Endothelial cell (in vitro differentiated cells): ENCODE results near the gene IGDCC3. TPM values are rescaled to one million over a fixed set of nuclear protein-coding genes. Genes with fewer than 3 reads are reported as not detected.

Source experiments
- DNase-seq: peaks from one replicate; pipeline ENCODE4 v3.0.0; 2021; ENCODE audit warnings: low spot score
- H3K27ac Mint-ChIP-seq: one replicate; pipeline ENCODE4 v1.8.0; 2021; ENCODE audit warnings: mixed read lengths, inconsistent platforms; ENCODE audit not compliant: unreplicated experiment
- H3K27me3 Mint-ChIP-seq: one replicate; pipeline ENCODE4 v1.8.0; 2021; ENCODE audit warnings: mild to moderate bottlenecking, moderate library complexity, mixed read lengths, inconsistent platforms; ENCODE audit not compliant: unreplicated experiment
- H3K36me3 Mint-ChIP-seq: one replicate; pipeline ENCODE4 v1.8.0; 2021; ENCODE audit warnings: mild to moderate bottlenecking, low read depth, mixed read lengths, inconsistent platforms; ENCODE audit not compliant: unreplicated experiment
- H3K4me1 Mint-ChIP-seq: one replicate; pipeline ENCODE4 v1.8.0; 2021; ENCODE audit warnings: mild to moderate bottlenecking, mixed read lengths, inconsistent platforms; ENCODE audit not compliant: unreplicated experiment
- H3K4me3 Mint-ChIP-seq: one replicate; pipeline ENCODE4 v1.8.0; 2021; ENCODE audit warnings: mild to moderate bottlenecking, mixed read lengths, inconsistent platforms; ENCODE audit not compliant: unreplicated experiment
- H3K9me3 Mint-ChIP-seq: one replicate; pipeline ENCODE4 v1.8.0; 2021; ENCODE audit warnings: mixed read lengths, inconsistent platforms; ENCODE audit not compliant: unreplicated experiment
- CTCF ChIP-seq: fragments of 200-600 bp; sonication (generic); IDR thresholded peaks from one replicate; pipeline ENCODE4 v1.5.0; 2021; ENCODE audit warnings: antibody characterized with exemption; ENCODE audit not compliant: unreplicated experiment
- total RNA-seq: library from RNA; stranded (reverse); fragmentation: NEBNext Ultra II Directional; extraction: Animal tissue kit (Norgen Biotek cat#: 25700); gene quantifications from one replicate; pipeline ENCODE4 v1.2.1, GENCODE V29; 2021; ENCODE audit not compliant: unreplicated experiment

IGDCC3 gene
- total RNA-seq, 1 donor from 2014 or later, result 538 TPM

DNA sequence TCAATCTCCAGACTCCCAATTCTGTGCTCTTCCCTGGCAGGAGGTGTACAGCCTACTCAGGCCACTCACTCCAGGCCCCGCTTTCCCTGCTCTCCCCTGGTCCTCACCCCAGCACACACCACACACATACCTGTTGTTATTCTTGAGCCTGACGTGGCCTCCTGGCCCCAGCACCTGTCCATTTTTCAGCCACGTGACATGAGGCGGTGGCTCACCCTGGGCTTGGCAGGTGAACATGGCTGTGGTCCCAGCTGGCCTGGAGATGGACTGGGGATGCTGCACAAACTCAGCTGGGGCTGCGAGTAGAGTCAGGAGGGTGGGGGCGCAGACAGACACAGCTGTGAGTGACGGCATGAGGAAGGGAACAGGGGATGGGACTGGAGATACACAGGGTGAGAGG is 46.0 kb downstream of the IGDCC3 start:
- Mint-ChIP-seq H3K4me1 (peaks cover 35% of the 10 kb centered on the region), H3K9me3 (no peaks in the 10 kb centered on the region), H3K36me3 (peaks cover 47% of the 10 kb centered on the region), H3K27me3 (peaks cover 18% of the 10 kb centered on the region), H3K27ac (peak overlapping the region; percentile 36), H3K4me3 (peak overlapping the region; percentile 60)
- no peak for DNase-seq
- TF ChIP-seq CTCF, result no peak

DNA sequence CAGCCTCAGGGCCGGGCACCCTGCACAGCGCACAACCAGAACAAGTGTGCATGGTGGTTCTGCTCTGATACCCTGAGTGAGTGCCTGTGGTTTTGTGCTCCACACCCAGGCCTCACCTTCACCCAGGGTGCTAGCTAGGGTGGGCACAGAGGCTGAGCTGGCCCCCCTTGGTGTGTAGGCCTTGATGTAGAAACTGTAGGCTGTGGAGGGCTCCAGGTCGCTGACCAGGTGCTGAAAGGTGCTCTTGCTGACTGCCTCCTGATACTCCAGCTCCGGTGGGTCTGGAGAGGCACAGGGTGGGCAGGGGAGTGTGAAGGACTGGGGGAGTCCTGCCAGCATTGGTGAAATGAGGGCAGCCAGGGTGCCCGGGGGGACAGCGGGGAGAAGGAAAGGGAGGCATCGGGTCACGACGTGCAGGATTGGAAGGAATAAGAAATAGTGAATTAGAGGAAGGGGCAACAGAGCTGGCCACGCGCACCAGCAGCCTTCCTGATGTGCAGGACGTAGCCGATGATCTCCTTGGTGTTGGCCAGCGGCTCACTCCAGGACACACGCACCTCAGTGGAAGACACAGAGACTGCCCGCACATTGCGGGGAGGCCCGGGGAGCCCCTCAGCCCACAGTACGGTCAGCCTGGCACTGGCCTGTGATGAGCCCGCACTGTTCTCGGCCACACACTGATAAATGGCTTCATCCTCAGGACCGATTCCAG is 46.7 kb downstream of the IGDCC3 start:
- peak overlapping the region; percentile 24 for H3K27ac Mint-ChIP-seq
- H3K36me3 Mint-ChIP-seq, result peaks cover 42% of the 10 kb centered on the region
- no peak for TF ChIP-seq CTCF
- peaks cover 34% of the 10 kb centered on the region for H3K4me1 Mint-ChIP-seq
- no peaks in the 10 kb centered on the region for H3K9me3 Mint-ChIP-seq
- peaks cover 15% of the 10 kb centered on the region for H3K27me3 Mint-ChIP-seq
- no peak for DNase-seq
- peak overlapping the region; percentile 47 for H3K4me3 Mint-ChIP-seq

- Mint-ChIP-seq H3K27me3 (peaks cover 6% of the 10 kb centered on the region), H3K4me1 (peaks cover 28% of the 10 kb centered on the region), H3K4me3 (no peak overlapping the region), H3K27ac (peak overlapping the region; percentile 30), H3K36me3 (peaks cover 40% of the 10 kb centered on the region), H3K9me3 (no peaks in the 10 kb centered on the region)
- DNase-seq, result no peak
- no peak for TF ChIP-seq CTCF
Observed at GRCh38 chr15:65329984-65330735, 47.6 kb downstream of the IGDCC3 start.

GRCh38 chr15:65329288-65329983 is 48.4 kb downstream of the IGDCC3 start:
- Mint-ChIP-seq H3K27me3 (peaks cover 6% of the 10 kb centered on the region), H3K9me3 (no peaks in the 10 kb centered on the region), H3K4me3 (no peak overlapping the region), H3K27ac (peak overlapping the region; percentile 30), H3K4me1 (peaks cover 23% of the 10 kb centered on the region), H3K36me3 (peaks cover 40% of the 10 kb centered on the region)
- no peak for TF ChIP-seq CTCF
- DNase-seq, result no peak
